Muscle of arm (tissue), 12 donors: ENCODE results near the gene THSD7A. TPM values are rescaled to one million over a fixed set of nuclear protein-coding genes. Genes with fewer than 3 reads are reported as not detected.
"Not testable (repeated sequence)": the region's sequence is repeated elsewhere in the genome, so short reads cannot be mapped to it uniquely, and the experiment has no call there.

Experiments
- DNase-seq: peaks from one replicate; pipeline ENCODE4 v3.0.0-alpha.2; 2013
- polyA plus RNA-seq, 12 donors: library from polyadenylated mRNA; unstranded; fragments of 120-200 nt; gene quantifications; one replicate each; pipeline ENCODE4 v1.2.1, GENCODE V29; 2013; ENCODE audit not compliant: insufficient read length in 12 of 12

THSD7A gene
- polyA plus RNA-seq, 12 donors: 2.8 to 6.0 (median 4.6) TPM; not detected in 1

DNA sequence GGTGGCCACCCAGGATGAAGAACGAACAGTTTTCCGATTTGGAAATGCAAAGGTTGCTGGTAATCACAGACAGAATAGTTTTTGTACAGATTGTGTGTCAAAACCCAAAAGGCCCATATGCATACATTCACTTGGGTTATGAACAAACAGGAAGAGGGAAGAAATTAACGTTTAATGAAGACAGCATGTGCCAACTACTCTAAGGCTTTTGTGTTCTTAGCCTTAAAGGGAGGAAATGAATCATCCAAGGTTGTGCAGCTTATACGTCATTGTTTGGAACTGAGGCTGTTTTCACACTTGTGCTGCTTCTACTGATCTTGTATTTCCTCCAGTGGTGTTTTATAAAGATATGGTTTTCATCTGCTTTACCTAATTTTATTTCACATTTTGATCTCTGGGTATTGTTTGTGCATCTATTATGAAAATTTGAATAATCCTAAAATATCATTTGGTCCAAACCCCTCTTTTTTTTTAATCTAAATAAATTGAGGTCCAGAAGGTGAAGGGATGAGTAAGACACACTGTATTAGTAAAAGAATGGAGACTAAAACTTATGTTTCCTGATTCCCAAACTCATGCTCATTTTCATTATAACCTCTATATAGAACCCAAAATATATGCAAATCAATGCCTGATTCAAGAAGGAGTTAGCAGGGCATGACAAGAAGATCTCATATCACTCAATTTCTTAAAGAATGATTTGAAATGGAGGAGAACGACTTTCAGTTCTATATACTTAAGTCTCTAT, 373.1 kb downstream of the THSD7A start:
- DNase-seq: peak; percentile 9

- DNase-seq: no peak
Measured at GRCh38 chr7:11457419-11457818, 374.6 kb downstream of the THSD7A start.

DNA sequence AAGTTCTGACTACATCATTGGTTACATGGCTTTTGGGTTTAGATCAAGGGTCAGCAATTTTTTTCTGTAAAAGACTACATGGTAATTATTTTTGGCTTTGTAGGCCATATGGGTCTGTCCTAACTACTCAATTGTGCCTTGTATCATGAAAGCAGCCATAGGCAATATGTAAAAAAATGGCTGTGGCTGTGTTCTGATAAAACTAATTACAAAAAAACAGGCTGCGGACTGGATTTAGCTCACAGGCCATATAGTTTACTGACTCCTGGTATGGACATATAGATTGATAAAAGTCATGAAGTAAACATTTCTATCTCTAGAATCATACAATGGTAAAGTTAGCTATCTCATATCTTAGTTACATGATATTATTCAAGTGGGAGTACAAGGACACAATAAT, 375.4 kb downstream of the THSD7A start:
- DNase-seq: no peak

DNA sequence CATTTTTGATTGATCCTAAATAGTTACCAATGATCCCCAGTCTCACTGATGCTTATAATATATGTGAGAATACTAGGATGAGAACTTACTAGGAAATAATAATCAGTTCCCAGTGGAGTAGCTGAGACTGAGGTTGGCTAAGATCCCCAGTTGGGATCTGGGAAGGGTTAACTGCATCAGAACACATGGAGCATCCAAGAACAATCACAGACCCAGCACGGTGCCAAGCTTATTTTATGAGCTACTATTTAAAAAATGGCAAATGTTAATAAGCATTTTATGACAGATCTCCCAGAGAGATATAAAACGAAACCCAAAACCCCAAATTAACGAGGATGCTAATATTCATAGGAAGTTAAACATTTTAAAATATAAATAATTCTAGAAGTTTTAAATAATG, 379.5 kb downstream of the THSD7A start:
- no peak for DNase-seq

DNA sequence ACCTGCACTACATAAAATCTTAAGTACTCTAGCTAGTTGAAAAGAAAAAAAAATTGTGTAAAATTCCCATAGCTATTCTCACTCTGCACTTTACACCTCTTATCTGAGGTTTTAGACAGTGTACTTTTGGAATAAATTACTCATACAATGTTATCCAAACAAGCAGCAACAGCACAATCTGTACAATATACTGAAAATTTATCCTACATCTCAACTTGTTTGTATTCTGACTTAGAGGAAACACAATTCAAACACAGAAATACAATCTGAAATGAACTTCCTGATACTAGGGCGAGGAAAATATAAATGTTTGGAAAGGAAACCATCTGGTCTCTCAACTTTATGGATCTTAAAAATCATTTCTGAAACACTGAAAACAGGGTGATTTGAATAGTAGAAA, 381.7 kb downstream of the THSD7A start:
- no peak for DNase-seq

- DNase-seq: no peak
Measured at GRCh38 chr7:11449316-11449715, 382.7 kb downstream of the THSD7A start.

DNA sequence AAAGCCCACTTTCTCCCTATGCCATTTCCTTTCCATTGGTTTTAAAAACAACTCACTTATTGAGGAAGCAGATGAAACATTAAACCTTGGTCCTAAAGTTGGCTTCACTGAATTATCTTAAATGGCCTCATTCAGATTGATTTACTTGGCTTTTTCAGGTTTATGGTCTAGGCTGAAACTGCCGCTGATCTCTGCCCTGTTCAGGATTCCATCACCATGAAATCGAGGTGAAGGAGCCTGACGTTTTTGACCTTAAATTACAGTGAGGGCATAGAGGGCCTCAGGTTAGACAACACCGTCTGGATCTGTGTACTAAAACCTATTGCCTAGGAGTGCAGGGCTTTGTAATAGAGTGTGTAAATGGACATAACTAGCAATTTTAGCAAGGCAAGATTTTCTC, 383.7 kb downstream of the THSD7A start:
- DNase-seq: no peak

- DNase-seq: no peak
Measured at GRCh38 chr7:11447106-11447505, 384.9 kb downstream of the THSD7A start.

DNA sequence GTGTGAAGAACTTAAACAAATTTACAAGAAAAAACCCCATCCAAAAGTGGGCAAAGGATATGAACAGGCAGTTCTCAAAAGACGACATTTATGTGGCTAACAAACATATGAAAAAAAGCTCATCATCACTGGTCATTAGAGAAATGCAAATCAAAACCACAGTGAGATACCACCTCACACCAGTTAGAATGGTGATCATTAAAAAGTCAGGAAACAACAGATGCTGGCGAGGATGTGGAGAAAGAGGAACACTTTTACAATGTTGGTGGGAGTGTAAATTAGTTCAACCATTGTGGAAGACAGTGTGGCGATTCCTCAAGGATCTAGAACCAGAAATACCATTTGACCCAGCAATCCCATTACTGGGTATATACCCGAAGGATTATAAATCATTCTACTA, 388.1 kb downstream of the THSD7A start:
- not testable (repeated sequence) for DNase-seq

GRCh38 chr7:11437994-11438393, 394.0 kb downstream of the THSD7A start:
- DNase-seq: no peak

- DNase-seq: no peak
Measured at GRCh38 chr7:11436773-11437524, 395.0 kb downstream of the THSD7A start.

- DNase-seq: no peak
Measured at GRCh38 chr7:11436316-11436715, 395.7 kb downstream of the THSD7A start.

GRCh38 chr7:11434366-11434765, 397.6 kb downstream of the THSD7A start:
- DNase-seq: no peak

DNA sequence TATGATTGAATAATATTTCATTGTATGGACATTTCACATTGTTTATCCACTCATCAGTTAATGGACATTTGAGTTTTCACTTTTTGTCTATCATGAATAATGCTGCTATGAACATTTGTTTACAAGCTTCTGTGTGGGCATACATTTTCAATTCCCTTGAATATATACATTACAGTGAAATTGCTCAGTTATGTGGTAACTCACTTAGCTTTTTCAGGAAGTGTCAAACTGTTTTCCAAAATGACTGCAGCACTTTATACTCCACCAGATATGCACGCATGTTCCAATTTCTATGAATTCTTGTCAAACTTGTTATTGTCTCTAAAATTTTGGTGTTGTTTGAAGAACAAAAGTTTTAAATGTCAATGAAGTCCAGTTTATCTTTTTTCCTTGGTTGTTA, 401.2 kb downstream of the THSD7A start:
- no peak for DNase-seq

GRCh38 chr7:11430112-11430511, 401.9 kb downstream of the THSD7A start:
- no peak for DNase-seq

GRCh38 chr7:11428877-11429581, 403.0 kb downstream of the THSD7A start:
- DNase-seq: no peak

- DNase-seq: peak; percentile 66
Measured at GRCh38 chr7:11427686-11428273, 404.2 kb downstream of the THSD7A start.

DNA sequence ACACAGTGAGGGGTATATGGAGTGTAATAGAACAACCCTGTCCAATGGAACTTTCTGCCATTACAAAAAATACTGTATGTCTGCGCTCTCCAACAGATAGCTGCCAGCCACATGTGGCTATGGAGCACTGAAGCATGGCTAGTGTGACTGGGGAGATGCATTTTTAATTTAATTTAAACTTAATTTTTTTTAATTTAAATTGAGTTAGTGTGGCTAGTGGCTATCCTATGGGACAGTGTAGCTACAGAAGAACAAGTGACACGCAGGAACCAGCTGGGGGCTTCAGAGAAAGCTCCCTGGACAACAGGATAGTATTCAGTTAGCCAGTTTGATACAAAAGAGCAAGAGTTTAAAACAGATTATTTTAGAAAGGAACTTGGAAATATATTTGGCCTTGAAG, 408.0 kb downstream of the THSD7A start:
- no peak for DNase-seq

GRCh38 chr7:11420049-11420448, 411.9 kb downstream of the THSD7A start:
- DNase-seq: no peak

GRCh38 chr7:11416641-11417458, 415.1 kb downstream of the THSD7A start:
- no peak for DNase-seq

GRCh38 chr7:11415101-11415500, 416.9 kb downstream of the THSD7A start:
- no peak for DNase-seq
